Epithelial cell of alveolus of lung (primary cell): ENCODE data around the gene MAP7D1. TPM values are rescaled to one million over a fixed set of nuclear protein-coding genes. Genes with fewer than 3 reads are reported as not detected.

Experiments
- total RNA-seq: library from RNA; depleted of rRNA; stranded (reverse); fragments of >200 nt; gene quantifications from 2 replicates; pipeline ENCODE4 v1.2.1, GENCODE V29; 2015

Gene MAP7D1
- 148 and 160 TPM in 2 replicates for total RNA-seq

DNA sequence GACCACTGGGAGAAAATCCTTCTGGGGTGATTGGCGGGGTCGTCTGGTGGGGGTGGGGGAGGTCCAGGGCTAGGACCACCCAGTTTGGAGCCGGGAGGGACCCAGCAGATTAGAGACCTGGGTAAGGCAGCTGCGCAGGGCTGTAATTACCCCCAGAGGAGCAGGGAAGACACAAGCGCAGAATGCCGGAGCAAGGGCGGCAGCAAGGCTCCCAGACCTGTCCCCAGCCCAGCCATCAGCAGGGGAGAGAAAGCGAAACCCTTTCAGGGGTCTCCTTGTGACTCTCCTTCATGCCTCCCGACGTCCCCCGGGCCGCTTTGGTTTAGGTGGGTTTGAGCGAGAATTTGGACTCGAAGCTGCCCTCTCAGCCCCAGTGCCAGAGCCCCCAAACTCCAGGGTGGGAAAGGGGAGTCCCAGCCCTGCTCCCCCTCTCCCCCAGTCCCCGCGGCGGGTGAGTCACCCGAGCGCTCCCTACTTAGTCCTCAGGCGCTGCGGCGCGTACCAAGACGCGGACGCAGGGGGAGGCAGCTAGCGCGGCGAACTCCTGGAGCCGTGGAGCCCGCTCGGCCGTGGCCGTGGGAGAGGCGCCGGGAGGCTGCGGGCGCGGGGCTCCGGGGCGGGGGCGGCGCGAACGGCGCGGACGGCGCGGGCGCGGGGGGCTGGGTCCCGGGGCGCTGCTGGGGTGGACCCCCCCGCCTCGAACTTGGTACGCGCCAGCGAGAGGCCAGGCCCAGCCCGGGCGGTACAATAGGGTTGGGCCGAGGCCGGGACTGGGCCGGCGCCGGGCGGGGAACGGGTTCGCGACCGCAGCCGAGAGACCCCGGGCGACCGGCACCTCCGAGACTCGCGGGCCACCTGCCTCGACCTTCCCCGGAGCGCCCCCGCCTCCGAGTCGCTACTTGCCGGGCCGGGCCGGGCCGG, at the start of gene MAP7D1:
TSS of gene MAP7D1 (plus strand) at position 753 of the 921 bp plus-strand sequence. CDS start 258 bp downstream, outside the sequence.

GRCh38 chr1:36125129-36125991, 30.6 kb upstream of the MAP7D1 start, which contains the start of gene COL8A2:
COL8A2 (minus strand) TSS chr1:36125222; CDS start chr1:36100242, 24,980 bp downstream.

DNA sequence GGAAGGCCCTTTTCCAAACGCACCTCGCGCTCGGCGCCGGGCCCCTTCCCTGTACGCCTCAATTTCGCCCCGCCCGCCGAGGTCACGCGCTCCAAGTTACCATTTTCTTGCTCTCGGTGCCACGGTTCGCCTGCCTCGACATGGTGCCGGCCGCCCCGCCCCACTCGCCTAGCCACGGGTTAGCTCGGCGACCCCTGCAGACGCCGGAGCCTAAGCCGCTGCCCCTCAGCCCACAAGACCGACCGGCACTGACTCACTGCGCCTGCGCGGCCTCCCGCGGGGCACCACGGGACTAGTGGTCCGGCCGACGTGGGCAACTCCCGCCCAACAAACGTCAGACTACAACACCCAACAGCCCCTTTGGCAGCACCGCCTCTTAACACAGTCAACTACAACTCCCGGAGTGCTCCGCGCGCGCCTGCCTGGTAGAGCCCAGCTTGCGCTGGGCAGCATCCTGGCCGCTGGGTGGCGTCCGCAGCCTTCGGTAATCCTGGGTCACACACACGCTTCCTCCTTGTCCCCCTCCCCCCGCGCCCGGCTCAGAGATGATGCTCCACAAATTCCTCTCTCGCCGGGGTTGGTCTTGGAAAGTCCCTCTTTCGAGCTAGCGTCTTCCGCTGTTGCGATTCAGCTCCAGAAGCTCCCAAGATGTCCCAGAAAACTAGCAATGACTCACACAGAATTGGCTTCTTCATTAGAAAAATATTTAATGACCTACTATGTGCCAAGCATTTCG, 6.6 kb upstream of the MAP7D1 start, which contains the start of gene TRAPPC3:
TSS of gene TRAPPC3 (minus strand) at position 250 of the 736 bp plus-strand sequence. CDS start at position 142, 108 bp downstream.

DNA sequence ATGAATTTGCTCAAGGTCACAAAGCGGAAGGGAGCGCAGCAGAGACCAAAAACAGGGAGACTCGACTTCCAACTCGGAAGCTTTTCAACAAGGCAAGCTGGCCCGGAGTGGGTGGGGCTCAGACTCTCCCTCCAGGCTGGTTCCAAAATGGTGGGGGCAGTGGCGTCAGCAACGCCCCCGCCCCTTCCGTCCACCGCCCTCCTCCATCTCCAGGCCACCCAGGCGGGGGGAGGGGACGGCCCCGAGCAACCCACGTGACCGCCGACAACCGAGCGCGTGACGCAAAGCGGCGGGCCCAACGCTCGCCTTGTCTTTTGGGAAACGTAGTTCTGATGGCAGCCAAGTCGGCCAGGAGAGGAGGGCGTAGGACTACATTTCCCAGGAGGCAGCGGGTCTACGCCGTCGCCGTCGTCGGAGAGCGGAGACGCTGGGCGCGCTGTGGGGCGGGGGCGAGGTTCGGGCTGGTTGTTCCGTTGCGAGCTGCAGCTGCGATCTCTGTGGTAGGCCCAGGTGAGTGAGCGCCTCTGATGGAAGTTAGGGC, 68.1 kb downstream of the MAP7D1 start, which contains the start of gene THRAP3:
TSS of gene THRAP3 (plus strand) at position 448 of the 541 bp plus-strand sequence. CDS start 58,121 bp downstream, outside the sequence.

Other genes with a start within 250 kb of the MAP7D1 start
- gene AGO3, start 225.1 kb upstream of the MAP7D1 start, total RNA-seq, result 4.5 and 8.7 TPM in 2 replicates
- gene TEKT2, start 72.1 kb upstream of the MAP7D1 start, total RNA-seq, result 0.24 TPM in 1 of 2 replicates, not detected in the other
- 31.2 and 57.4 TPM in 2 replicates for gene ADPRS, start 67.3 kb upstream of the MAP7D1 start, total RNA-seq
- 0.24 and 1.8 TPM in 2 replicates for gene COL8A2, start 30.9 kb upstream of the MAP7D1 start, total RNA-seq
- 66.5 and 102 TPM in 2 replicates for gene TRAPPC3, start 6.7 kb upstream of the MAP7D1 start, total RNA-seq
- gene THRAP3, start 68.3 kb downstream of the MAP7D1 start, total RNA-seq, result 80.8 and 120 TPM in 2 replicates
- 1.3 and 4.9 TPM in 2 replicates for gene SH3D21, start 150.2 kb downstream of the MAP7D1 start, total RNA-seq
- 239 and 247 TPM in 2 replicates for gene EVA1B, start 167.5 kb downstream of the MAP7D1 start, total RNA-seq
- 10.7 and 14.4 TPM in 2 replicates for gene STK40, start 229.8 kb downstream of the MAP7D1 start, total RNA-seq
- 28.8 and 36.8 TPM in 2 replicates for gene LSM10, start 241.7 kb downstream of the MAP7D1 start, total RNA-seq